ENCODE results near the gene KIAA1210. TPM values are rescaled to one million over a fixed set of nuclear protein-coding genes. Genes with fewer than 3 reads are reported as not detected.

The KIAA1210 gene
- total RNA-seq, 2 donors from 2014 or later, result not detected

DNA sequence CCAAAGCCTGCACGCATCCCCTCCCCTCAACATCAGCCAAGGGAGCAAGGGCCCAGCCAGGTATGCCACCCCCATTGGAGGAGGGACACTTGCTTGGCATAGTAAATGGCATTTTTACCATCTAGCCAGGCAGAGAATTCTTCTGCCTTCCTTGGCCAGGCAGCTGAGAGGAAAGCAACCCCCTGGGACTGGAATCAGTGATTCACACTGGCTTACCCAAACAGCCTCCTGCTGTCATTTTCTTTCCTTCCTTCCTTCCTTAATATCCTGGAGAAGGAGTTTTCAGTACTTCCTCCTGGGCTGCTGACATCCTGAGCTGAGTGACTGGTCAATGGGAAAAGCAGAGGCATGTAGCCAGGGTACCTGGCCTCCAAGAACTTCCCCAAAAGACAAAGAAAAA lies 28.6 kb upstream of the KIAA1210 start:
- DNase-seq (ENCODE audit: low spot score) (no peak), ATAC-seq (ENCODE audit: insufficient number of reproducible peaks, low FRiP score, low read depth) (no peak)
- Histone ChIP-seq H3K36me3 (no peaks in the 10 kb centered on the region), H3K4me3 (no peak overlapping the region), H3K9me3 (no peaks in the 10 kb centered on the region), H3K4me1 (ENCODE audit: control insufficient read depth in 1 of 2, low read depth in 2 of 2) (no peaks in the 10 kb centered on the region), H3K27me3 (replicated peaks; ENCODE audit: insufficient read depth) (no peaks in the 10 kb centered on the region), H3K27ac (no peak overlapping the region)
- TF ChIP-seq CTCF (IDR thresholded peaks at IDR 0.05), result no peak

DNA sequence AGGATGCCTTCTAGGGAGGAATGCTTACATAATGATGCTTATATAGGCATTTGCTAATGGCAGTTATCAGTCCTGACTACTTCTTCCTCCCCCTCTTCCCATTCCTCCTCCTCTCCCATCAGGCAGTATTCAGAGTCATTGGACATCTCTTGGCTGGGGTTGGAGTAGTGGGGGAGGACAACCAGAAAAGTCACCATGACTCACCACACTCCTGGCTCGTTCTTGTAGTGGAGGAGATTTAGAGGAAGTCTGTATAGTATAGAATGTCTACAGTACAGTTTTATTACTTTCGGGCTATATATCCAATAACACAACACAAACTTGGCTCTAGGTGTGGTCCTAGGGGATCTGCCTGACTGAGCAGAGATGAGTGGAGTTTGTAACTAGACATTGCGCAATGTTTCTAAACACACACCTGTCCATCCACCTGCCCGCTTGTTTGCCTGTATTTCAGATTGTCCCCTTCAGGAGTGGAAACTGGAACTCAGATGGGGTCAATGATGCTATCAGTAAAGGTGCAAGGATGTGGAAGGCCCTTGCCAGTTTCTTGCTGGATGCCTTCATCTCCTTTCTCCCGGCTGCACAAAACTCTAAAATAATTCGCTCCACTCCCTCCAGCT lies 27.9 kb upstream of the KIAA1210 start:
- no peak for TF ChIP-seq CTCF (IDR thresholded peaks at IDR 0.05)
- no peaks in the 10 kb centered on the region for H3K9me3 ChIP-seq
- no peak for DNase-seq (ENCODE audit: low spot score)
- H3K27ac ChIP-seq, result no peak overlapping the region
- no peaks in the 10 kb centered on the region for H3K27me3 ChIP-seq (replicated peaks; ENCODE audit: insufficient read depth)
- ATAC-seq (ENCODE audit: insufficient number of reproducible peaks, low FRiP score, low read depth), result no peak
- no peaks in the 10 kb centered on the region for H3K36me3 ChIP-seq
- H3K4me3 ChIP-seq, result no peak overlapping the region
- no peaks in the 10 kb centered on the region for H3K4me1 ChIP-seq (ENCODE audit: control insufficient read depth in 1 of 2, low read depth in 2 of 2)

GRCh38 chrX:119151051-119151380 lies 23.4 kb upstream of the KIAA1210 start:
- no peak for ATAC-seq (ENCODE audit: insufficient number of reproducible peaks, low FRiP score, low read depth)

GRCh38 chrX:119150163-119151050 lies 22.8 kb upstream of the KIAA1210 start:
- no peaks in the 10 kb centered on the region for H3K36me3 ChIP-seq
- H3K27me3 ChIP-seq (replicated peaks; ENCODE audit: insufficient read depth), result no peaks in the 10 kb centered on the region
- no peak overlapping the region for H3K27ac ChIP-seq
- TF ChIP-seq CTCF (IDR thresholded peaks at IDR 0.05), result no peak
- ATAC-seq (ENCODE audit: insufficient number of reproducible peaks, low FRiP score, low read depth) (no peak), DNase-seq (ENCODE audit: low spot score) (no peak)
- H3K9me3 ChIP-seq, result no peaks in the 10 kb centered on the region
- H3K4me1 ChIP-seq (ENCODE audit: control insufficient read depth in 1 of 2, low read depth in 2 of 2), result no peaks in the 10 kb centered on the region
- H3K4me3 ChIP-seq, result no peak overlapping the region

More at GRCh38 chrX:119151051-119151380, 23.4 kb upstream of the KIAA1210 start:
- H3K9me3 ChIP-seq, result no peaks in the 10 kb centered on the region
- no peaks in the 10 kb centered on the region for H3K36me3 ChIP-seq
- no peaks in the 10 kb centered on the region for H3K27me3 ChIP-seq (replicated peaks; ENCODE audit: insufficient read depth)
- no peak overlapping the region for H3K4me3 ChIP-seq
- no peak overlapping the region for H3K27ac ChIP-seq
- no peaks in the 10 kb centered on the region for H3K4me1 ChIP-seq (ENCODE audit: control insufficient read depth in 1 of 2, low read depth in 2 of 2)
- no peak for DNase-seq (ENCODE audit: low spot score)
- no peak for TF ChIP-seq CTCF (IDR thresholded peaks at IDR 0.05)

DNA sequence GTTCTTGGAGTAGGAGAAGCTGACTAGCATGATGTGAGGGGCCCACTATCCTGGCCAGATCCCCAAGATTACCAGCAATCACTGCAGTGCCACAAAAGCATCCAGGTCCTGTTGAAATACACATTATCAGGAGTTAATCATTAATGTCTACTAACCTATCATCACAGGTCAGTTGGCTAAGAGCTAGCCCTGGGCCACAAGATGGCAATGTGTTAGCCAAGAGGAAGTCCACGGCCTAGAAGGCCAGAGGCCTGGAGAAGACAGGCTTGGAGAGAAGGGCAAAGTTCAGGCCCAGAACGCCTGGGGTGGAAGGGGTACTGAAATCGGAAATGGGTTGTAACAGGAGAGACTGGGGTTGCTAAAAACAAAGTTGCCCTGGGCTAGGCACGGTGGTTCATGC lies 19.9 kb upstream of the KIAA1210 start:
- no peak for TF ChIP-seq CTCF (IDR thresholded peaks at IDR 0.05)
- Histone ChIP-seq H3K36me3 (no peaks in the 10 kb centered on the region), H3K9me3 (no peaks in the 10 kb centered on the region), H3K27ac (no peak overlapping the region), H3K4me3 (no peak overlapping the region), H3K27me3 (replicated peaks; ENCODE audit: insufficient read depth) (no peaks in the 10 kb centered on the region), H3K4me1 (ENCODE audit: control insufficient read depth in 1 of 2, low read depth in 2 of 2) (no peaks in the 10 kb centered on the region)
- DNase-seq (ENCODE audit: low spot score) (no peak), ATAC-seq (ENCODE audit: insufficient number of reproducible peaks, low FRiP score, low read depth) (no peak)

Data from thoracic aorta (tissue), 2 donors.